Fibroblast of pulmonary artery (primary cell): ENCODE results near the gene HCAR2.
"Not testable (repeated sequence)": the region's sequence is repeated elsewhere in the genome, so short reads cannot be mapped to it uniquely, and the experiment has no call there.

Experiments
- DNase-seq: peaks from one replicate; pipeline ENCODE4 v3.0.0-alpha.2; 2010; ENCODE audit warnings: low read depth
- H3K4me3 ChIP-seq: replicated peaks from 2 replicates; pipeline ENCODE4 v1.5.1; 2011; ENCODE audit warnings: low read depth, mild to moderate bottlenecking, control low read depth, low read length, moderate library complexity
- TF ChIP-seq, protein P1 (sequence below): IDR thresholded peaks from 2 replicates; pipeline ENCODE4 v1.5.1; 2011; ENCODE audit warnings: mild to moderate bottlenecking, control low read depth, low read length, inconsistent platforms; ENCODE audit errors: missing control alignments

The HCAR2 gene

DNA sequence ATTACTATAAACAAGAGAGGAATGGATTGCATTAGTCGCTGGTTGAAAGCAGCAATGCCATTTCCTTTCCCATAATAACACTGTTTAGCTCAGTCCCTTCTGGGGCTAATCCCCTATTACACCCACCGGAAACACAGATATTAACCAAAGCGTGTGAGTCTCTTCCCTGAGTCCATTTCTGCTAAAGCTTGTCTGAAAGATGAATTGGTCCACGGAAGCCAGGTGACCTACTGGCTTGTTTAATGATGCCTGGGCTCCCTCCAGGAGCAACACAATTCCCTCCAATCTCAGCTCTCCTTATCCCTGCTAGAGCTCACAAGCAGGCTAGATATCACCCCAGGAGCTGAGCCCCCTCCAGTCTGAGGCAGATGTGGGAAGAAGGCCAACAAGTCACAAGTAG is 1.7 kb downstream of the HCAR2 start:
- not testable (repeated sequence) for DNase-seq, H3K4me3 ChIP-seq

DNA sequence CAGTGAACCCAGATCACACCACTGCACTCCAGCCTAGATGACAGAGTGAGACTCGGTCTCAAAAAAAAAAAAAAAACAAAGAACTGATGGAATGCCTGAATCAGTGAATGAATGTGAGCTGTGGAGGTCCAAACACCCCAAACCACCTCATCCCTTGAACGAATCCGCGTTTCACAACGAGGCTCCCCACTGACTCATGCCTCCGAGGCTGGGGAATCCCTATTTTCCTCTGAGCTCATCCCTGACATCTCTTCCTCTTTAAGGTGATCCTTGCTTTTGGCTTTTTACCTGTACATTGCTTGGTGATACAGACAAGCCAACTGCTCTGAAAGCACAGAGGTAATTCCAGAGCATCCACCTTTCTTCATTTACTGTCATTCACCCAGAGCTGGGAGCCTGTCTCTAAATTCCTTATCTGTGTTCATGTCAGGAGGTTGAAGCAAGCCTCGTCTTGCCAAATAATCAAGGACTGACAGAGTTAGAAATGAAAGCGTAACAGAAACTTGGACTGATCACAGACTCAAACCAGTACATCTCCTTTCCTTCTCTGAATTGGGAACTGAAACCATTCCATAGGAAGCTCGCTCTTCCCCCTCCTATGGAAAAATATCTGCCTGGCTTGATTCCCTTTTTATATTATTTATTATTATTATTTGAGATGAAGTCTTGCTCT is 3.0 kb downstream of the HCAR2 start:
- not testable (repeated sequence) for DNase-seq, H3K4me3 ChIP-seq

DNA sequence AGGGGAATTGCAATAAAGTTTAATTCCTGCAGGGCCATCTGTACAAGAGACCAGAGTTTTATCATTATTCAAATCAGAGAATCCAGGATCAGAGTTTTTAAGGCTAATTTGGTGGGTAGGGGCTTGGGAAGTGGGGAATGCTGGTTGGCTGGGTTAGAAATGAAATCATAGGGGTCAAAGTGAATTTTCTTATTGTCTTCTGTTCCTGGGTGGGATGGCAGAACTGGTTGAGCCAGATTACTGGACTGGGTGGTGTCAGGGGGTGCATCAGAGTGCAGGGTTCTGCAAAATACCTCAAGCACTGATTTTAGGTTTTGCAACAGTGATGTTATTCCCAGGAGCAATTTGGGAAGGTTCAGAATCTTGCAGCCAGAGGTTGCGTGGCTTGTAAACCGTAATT is 6.2 kb downstream of the HCAR2 start:
- not testable (repeated sequence) for DNase-seq

DNA sequence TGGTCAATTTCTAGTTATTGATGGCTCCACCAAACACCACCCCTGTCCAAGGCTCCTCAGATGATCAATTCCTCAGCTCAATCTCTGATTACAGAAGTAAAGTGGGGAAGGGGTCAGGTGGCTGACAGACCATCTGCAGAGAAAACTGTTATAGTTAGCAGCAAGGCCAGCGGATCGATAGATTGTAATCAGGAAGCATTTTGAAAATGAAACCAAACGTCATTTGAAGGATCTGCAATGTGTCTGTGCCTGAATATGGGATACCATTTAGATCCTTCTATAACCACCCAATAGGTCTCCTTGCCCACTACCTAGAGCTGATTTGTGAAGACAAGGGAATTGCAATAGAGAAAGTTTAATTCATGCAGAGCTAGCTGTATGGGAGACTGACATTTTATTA is 11.6 kb downstream of the HCAR2 start:
- no peak overlapping the region for H3K4me3 ChIP-seq
- TF ChIP-seq, protein P1, sequence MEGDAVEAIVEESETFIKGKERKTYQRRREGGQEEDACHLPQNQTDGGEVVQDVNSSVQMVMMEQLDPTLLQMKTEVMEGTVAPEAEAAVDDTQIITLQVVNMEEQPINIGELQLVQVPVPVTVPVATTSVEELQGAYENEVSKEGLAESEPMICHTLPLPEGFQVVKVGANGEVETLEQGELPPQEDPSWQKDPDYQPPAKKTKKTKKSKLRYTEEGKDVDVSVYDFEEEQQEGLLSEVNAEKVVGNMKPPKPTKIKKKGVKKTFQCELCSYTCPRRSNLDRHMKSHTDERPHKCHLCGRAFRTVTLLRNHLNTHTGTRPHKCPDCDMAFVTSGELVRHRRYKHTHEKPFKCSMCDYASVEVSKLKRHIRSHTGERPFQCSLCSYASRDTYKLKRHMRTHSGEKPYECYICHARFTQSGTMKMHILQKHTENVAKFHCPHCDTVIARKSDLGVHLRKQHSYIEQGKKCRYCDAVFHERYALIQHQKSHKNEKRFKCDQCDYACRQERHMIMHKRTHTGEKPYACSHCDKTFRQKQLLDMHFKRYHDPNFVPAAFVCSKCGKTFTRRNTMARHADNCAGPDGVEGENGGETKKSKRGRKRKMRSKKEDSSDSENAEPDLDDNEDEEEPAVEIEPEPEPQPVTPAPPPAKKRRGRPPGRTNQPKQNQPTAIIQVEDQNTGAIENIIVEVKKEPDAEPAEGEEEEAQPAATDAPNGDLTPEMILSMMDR = no peak
- DNase-seq = no peak

More for the DNA sequence above, 6.2 kb downstream of the HCAR2 start:
- not testable (repeated sequence) for H3K4me3 ChIP-seq

DNA sequence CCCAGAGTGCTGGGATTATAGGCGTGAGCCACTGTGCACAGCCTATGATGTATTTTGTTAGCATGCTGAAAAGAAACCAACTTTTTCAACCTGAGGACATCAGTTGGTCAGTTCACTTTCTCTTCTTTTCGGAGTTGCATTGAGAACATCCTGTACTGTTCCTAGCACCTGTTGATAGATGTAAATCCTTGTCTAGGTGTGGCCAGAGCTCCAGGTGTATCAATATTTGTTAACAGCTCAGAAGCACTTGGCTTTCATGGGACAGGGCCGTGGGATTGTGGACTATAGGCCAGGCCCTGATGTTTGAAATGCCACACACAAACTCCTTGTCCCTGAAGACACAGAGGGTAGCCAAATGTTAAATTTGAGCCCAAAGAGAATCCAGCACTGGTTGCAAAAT is 14.9 kb downstream of the HCAR2 start:
- no peak for DNase-seq
- TF ChIP-seq, protein P1 = no peak
- H3K4me3 ChIP-seq = no peak overlapping the region

DNA sequence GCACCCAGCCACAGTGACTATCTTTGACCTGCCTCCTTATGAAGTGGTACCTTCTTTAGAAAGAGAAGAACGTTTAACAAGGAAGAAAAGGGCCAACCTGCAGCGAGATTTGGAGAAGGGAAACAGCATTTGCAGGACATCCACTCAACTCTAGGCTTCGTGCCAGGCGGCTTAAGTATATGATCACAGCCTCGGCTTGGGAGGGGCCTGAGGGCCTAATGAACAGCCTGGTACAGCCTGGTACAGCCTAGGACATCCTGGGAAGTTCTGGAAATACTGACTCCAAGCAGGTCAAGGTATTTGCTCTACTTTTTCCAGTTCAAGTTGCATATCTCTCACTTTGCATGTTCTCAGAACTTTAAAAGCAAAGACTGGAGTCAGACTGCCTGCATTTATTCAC is 16.1 kb downstream of the HCAR2 start:
- peak; percentile 48 for DNase-seq
- TF ChIP-seq, protein P1 = no peak
- no peak overlapping the region for H3K4me3 ChIP-seq

DNA sequence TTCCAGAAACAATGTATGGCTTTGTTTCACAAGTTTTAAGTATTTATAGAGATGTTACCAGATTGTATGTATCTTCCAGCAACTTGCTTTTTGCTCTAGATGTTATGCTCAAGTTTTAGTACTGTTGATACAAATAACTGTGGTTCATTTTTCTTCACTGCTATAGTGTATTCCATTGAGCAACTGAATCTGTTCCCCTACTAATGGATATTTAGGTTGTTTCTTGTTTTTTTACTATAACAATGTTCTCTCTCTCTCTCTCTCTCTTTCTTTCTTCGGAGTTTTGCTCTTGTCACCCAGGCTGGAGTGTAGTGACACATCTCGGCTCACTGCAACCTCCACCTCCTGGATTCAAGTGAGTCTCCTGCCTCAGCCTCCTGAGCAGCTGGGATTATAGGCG is 16.6 kb downstream of the HCAR2 start:
- TF ChIP-seq, protein P1 = no peak
- no peak for DNase-seq
- no peak overlapping the region for H3K4me3 ChIP-seq

DNA sequence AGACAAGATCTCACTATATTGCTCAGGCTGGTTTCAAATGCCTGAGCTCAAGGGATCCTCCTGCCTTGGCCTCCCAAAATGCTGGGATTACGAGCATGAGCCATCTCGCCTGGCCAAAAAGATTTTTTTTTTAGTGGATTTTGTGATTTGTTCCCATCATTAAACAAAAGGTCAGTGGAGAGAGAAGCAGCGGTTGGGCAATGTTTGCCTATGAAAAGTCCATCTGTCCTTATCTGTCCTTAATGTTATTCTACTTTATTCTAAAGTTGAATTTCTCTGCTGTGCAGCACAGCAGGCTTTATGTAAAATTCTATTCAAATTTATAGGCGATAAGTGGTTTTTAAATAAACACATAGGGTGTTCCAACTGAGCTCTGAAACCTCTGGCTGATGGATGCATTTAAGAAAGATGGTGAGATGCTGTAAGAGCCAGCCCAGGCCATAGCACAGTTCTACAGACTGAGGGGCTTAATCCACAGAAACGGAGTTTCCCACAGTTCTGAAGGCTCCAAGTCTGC is 18.8 kb downstream of the HCAR2 start:
- H3K4me3 ChIP-seq = no peak overlapping the region
- TF ChIP-seq, protein P1 = no peak

DNA sequence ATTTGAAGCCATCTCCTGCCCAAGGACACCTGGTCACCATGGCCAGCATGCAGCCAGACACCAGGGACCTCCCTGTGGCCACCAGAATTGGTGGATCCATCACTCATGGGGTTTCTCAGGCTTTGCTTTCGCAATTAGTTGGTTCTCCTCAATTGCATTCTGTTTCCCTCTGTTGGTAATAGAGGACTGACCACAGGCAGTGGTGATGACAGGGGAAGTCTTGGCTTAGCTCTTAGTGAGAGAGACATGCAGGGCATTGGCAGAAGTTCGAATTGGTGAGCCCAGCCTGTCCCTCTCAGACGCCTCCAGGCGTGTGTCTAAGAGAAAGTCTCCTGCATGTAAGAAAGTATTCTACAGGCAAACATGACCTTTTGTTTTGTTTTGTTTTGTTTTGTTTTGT is 21.3 kb downstream of the HCAR2 start:
- peak; percentile 61 for DNase-seq
- TF ChIP-seq, protein P1 = no peak
- H3K4me3 ChIP-seq = no peak overlapping the region

More for the DNA sequence above, 18.8 kb downstream of the HCAR2 start:
- no peak for DNase-seq

DNA sequence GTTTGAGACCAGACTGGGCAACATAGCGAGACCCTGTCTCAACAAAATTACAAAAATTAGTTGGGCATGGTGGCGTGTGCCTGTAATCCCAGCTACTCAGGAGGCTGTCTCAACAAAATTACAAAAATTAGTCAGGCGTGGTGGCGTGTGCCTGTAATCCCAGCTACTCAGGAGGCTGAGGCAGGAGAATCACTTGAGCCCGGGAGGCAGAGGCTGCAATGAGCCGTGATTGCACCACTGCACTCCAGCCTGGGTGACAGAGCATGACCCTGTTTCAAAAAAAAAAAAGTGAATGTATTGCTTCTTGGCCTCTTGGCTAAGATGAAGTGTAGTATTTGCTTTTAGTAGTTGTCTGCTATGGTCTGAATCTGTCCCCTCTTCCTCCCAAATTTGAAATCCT is 22.2 kb downstream of the HCAR2 start:
- not testable (repeated sequence) for H3K4me3 ChIP-seq, DNase-seq

DNA sequence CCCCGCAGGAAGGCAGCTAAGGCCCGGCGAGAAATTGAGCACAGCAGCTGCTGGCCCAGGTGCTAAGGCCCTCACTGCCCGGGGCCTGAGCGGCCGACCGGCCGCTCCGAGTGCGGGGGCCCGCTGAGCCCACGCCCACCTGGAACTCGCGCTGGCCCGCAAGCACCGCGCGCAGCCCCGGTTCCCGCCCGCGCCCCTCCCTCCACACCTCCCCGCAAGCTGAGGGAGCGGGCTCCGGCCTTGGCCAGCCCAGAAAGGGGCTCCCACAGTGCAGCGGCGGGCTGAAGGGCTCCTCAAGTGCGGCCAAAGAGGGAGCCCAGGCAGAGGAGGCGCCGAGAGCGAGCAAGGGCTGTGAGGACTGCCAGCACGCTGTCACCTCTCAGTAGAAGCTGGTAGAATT is 26.4 kb downstream of the HCAR2 start:
- not testable (repeated sequence) for H3K4me3 ChIP-seq, DNase-seq

DNA sequence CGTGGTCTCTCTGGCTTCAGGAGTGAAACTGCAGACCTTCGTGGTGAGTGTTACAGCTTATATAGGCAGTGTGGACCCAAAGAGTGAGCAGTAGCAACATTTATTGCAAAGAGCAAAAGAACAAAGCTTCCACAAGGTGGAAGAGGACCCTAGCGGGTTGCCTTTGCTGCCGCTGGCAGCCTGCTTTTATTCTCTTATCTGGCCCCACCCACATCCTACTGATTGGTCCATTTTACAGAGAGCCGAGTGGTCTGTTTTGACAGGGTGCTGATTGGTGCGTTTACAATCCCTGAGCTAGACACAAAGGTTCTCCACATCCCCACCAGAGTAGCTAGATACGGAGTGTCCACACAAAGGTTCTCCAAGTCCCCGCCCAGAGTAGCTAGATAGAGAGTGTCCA is 27.1 kb downstream of the HCAR2 start:
- not testable (repeated sequence) for DNase-seq, H3K4me3 ChIP-seq
